AG04450 (cell line): ENCODE results near the gene GOLT1A. TPM values are rescaled to one million over a fixed set of nuclear protein-coding genes. Genes with fewer than 3 reads are reported as not detected.

ENCODE experiments used
- CTCF ChIA-PET: fragments of 300-600, 350-600 bp; formaldehyde crosslinking; extraction: SDS; loops from one replicate; lab custom pipeline; 2022; ENCODE audit warnings: antibody characterized with exemption, inconsistent platforms; lab: Charles Lee
- POLR2A ChIA-PET: fragments of 350-600 bp; formaldehyde crosslinking; extraction: SDS; loops from one replicate; lab custom pipeline; 2021; ENCODE audit warnings: antibody characterized with exemption, inconsistent platforms; lab: Yijun Ruan, JAX
- DNase-seq: peaks from one replicate; pipeline ENCODE4 v3.0.0-alpha.2; 2011; ENCODE audit warnings: low read depth, low spot score
- H3K27ac ChIP-seq: one replicate; pipeline ENCODE4 v1.5.1; 2012; ENCODE audit warnings: low read depth, low read length, control low read depth
- H3K27me3 ChIP-seq: one replicate; pipeline ENCODE4 v1.6.0; 2012; ENCODE audit warnings: low read length; ENCODE audit not compliant: control insufficient read depth, insufficient read depth
- H3K4me3 ChIP-seq: 2 replicates; pipeline ENCODE4 v1.5.1; 2011; ENCODE audit warnings: mild to moderate bottlenecking, low read depth, low read length, control low read depth
- H3K9me3 ChIP-seq: 2 replicates; pipeline ENCODE4 v1.5.1; 2012; ENCODE audit warnings: low read length; ENCODE audit not compliant: control insufficient read depth, insufficient read depth
- polyA plus RNA-seq: library from polyadenylated mRNA; depleted of rRNA; stranded (reverse); fragments of >200 nt; gene quantifications from 2 replicates; pipeline ENCODE4 v1.2.3, GENCODE V29; 2011
- TF ChIP-seq, protein P1 (sequence below): IDR thresholded peaks from 2 replicates; pipeline ENCODE4 v1.5.1; 2011; ENCODE audit warnings: low read depth, low read length, control low read depth, inconsistent platforms

GOLT1A gene
- polyA plus RNA-seq, 1 experiment: not detected

DNA sequence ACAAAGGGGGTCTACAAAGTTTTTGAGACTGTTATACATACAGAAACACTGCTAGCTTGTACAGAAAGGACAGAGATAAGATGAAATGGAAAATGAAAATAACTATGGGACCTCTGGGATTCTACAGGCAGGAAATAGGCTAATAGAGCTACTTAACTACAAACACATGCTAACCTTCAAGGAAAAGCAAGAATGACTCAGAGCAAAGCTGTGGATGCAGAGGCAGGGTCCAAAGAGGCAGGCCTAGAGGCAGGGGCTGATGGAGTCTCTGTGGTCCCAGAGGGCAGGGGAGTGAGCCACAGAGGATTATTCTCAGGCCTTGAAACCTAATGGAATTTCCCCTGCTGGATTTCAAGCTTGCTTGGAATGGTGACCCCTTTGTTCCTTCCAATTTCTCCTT, 18.7 kb upstream of the GOLT1A start:
- Histone ChIP-seq H3K4me3 (no peak overlapping the region), H3K27me3 (no peaks in the 10 kb centered on the region), H3K27ac (no peak overlapping the region), H3K9me3 (no peaks in the 10 kb centered on the region)
- ChIA-PET POLR2A (no interaction called here), CTCF (interaction anchor here (0.6 to 2.6 kb wide), 5 partner anchors 18 to 131 kb away, joined by 3 to 18 read pairs (median 11); partner anchors contain the start of gene GOLT1A)
- TF ChIP-seq, protein P1, sequence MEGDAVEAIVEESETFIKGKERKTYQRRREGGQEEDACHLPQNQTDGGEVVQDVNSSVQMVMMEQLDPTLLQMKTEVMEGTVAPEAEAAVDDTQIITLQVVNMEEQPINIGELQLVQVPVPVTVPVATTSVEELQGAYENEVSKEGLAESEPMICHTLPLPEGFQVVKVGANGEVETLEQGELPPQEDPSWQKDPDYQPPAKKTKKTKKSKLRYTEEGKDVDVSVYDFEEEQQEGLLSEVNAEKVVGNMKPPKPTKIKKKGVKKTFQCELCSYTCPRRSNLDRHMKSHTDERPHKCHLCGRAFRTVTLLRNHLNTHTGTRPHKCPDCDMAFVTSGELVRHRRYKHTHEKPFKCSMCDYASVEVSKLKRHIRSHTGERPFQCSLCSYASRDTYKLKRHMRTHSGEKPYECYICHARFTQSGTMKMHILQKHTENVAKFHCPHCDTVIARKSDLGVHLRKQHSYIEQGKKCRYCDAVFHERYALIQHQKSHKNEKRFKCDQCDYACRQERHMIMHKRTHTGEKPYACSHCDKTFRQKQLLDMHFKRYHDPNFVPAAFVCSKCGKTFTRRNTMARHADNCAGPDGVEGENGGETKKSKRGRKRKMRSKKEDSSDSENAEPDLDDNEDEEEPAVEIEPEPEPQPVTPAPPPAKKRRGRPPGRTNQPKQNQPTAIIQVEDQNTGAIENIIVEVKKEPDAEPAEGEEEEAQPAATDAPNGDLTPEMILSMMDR: no peak
- no peak for DNase-seq

DNA sequence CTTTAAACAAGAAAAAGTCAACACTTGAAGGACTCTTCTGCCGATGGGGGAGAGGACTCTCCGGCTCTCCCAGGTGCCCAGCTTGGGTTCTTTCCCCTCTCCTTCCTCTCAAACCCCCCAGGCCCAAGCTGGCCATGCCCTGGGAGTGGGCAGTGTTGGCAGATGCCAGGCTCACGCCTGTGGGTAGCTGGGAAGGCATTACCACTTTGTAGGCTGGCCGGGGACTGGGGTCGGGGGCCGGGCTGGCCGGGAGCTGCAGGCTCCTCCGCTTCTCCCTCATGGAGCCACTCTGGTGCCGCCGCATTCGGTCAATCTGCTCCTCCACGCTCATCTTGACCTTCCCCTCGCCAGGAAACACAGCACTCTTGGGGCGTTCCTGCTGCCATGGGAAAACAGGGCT, 16.4 kb upstream of the GOLT1A start:
- no peak for DNase-seq
- H3K4me3 ChIP-seq: no peak overlapping the region
- POLR2A ChIA-PET: no interaction called here
- CTCF ChIA-PET: interaction anchor here (0.9 to 3.2 kb wide), 7 partner anchors 16 to 169 kb away, joined by 3 to 21 read pairs (median 5); partner anchors contain the start of gene GOLT1A
- TF ChIP-seq, protein P1: no peak
- H3K9me3 ChIP-seq: no peaks in the 10 kb centered on the region; the same call in 1 of the 2 replicates
- no peak overlapping the region for H3K27ac ChIP-seq
- no peaks in the 10 kb centered on the region for H3K27me3 ChIP-seq

DNA sequence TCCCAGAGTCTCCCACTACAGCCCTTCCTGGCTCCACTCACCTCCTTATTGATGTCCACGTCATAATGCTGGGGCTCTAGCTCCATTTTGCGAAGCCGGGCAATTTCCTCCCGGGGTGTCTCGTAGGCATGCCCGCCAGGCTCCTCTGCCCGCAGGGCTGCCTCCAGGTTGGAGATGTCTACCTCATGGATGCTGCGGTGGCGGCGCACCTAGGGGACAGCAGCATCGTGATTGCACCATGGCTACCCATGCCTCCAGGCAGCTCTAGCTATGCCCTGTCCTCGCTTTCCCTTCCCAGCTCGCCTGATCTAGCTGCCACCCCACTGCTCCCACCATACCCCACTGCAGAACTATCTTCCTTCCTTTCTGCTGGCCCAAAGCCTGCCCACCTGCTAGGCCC, 15.1 kb upstream of the GOLT1A start:
- ChIA-PET POLR2A (no interaction called here), CTCF (interaction anchor here (1.7 to 3.2 kb wide), 4 partner anchors 15 to 135 kb away, joined by 4 to 21 read pairs (median 8); partner anchors contain the start of gene GOLT1A)
- H3K9me3 ChIP-seq: no peaks in the 10 kb centered on the region; the same call in 1 of the 2 replicates
- no peak for DNase-seq
- H3K4me3 ChIP-seq: no peak overlapping the region
- TF ChIP-seq, protein P1: no peak
- no peak overlapping the region for H3K27ac ChIP-seq
- H3K27me3 ChIP-seq: no peaks in the 10 kb centered on the region

DNA sequence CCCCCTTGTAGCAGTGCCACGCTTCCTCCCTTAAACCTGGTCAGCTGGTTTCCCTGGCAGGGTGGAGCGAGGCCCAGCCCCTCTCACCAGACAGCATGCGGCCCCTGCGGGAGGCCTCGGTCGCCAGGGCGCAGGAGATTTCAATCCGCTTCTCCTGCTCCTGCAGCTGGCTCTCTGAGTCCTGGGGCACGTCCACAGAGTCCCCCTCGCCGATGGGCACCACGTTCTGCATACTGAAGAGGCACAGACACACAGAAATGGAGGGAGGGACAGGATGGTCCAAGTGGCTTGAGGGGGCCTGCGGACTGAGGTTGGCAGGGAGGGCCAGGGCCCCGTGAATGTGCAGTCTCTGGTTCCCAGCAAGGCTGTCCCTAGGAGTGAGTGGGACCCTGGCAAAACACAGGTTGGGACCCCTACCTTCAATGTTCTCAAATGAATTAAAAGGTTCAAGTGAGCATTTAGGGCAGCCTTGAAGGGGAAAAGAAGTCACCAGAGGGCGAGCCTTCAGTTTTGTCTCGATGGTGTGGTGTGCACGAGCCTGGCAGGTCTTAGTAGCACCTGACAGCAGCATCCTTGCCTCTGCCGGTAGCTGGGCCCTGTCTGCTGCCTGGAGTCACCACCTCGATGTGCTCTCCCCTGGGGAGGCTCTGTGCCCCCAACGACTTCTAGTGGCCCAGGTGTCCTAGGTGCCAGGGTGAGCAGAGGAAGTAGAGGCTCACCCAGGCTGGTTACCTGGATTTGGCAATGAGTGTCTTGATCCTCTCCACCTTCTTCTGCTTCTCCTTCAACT, 14.4 kb upstream of the GOLT1A start:
- Histone ChIP-seq H3K4me3 (no peak overlapping the region), H3K27ac (no peak overlapping the region), H3K27me3 (no peaks in the 10 kb centered on the region), H3K9me3 (no peaks in the 10 kb centered on the region; the same call in 1 of the 2 replicates)
- POLR2A ChIA-PET: no interaction called here
- TF ChIP-seq, protein P1: no peak
- no peak for DNase-seq
- CTCF ChIA-PET: interaction anchor here (2.4 to 3.2 kb wide), 2 partner anchors 14 to 135 kb away, joined by 10 to 21 read pairs; partner anchors contain the start of gene GOLT1A

DNA sequence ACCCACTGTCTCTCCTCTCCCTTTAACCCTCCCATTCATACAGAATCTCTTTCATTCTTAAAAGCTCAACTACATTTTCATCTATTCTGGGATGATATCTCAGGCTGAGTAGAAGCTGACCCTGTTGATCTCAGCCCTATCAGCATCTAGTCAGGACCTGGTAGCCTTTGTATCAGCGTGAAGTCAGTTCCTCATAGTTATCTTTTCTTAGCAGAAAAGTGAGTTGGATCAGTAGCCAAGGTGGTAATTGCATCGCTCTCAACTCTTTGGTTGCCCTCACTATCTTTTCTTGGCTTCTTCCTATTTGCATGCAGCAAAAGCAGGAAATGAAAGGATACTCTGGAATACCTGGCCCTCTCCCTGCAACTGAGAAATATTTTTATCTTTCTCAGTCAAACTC, 13.6 kb upstream of the GOLT1A start:
- no peak overlapping the region for H3K4me3 ChIP-seq
- no peak for DNase-seq
- no peaks in the 10 kb centered on the region; the same call in 1 of the 2 replicates for H3K9me3 ChIP-seq
- H3K27me3 ChIP-seq: no peaks in the 10 kb centered on the region
- no peak overlapping the region for H3K27ac ChIP-seq
- ChIA-PET POLR2A (no interaction called here), CTCF (interaction anchor here (0.7 to 3.2 kb wide), 4 partner anchors 13 to 136 kb away, joined by 3 to 21 read pairs (median 5); no protein-coding TSS in a partner anchor)
- TF ChIP-seq, protein P1: no peak
